CD14-positive monocyte (primary cell): Measurements from ENCODE around the gene KCNJ8. TPM values are rescaled to one million over a fixed set of nuclear protein-coding genes. Genes with fewer than 3 reads are reported as not detected.

Experiments
- DNase-seq, 3 donors: peaks; one replicate each; pipeline ENCODE4 v3.0.0-alpha.2; 2011 to 2022
- H2AFZ ChIP-seq: 2 replicates; pipeline ENCODE4 v1.6.0; 2012; ENCODE audit warnings: mild to moderate bottlenecking, low read depth, low read length, inconsistent platforms; ENCODE audit not compliant: insufficient read depth, poor library complexity, severe bottlenecking
- H3K27ac ChIP-seq, 2 donors: 1 replicate in 1 of 2; 2 replicates in 1 of 2; pipeline ENCODE4 v1.5.1; 2012 to 2013; ENCODE audit warnings: low read length in 2 of 2, control low read depth in 1 of 2, inconsistent platforms in 1 of 2, low read depth in 1 of 2, mild to moderate bottlenecking in 1 of 2
- H3K27me3 ChIP-seq, 2 donors: one replicate each; pipeline versions ENCODE4 v1.6.0 to v1.6.1; 2011 to 2013; ENCODE audit warnings: low read length in 2 of 2; ENCODE audit not compliant: control insufficient read depth in 2 of 2, insufficient read depth in 2 of 2
- H3K36me3 ChIP-seq, 2 donors: replicated peaks in 1 of 2; 1 replicate in 1 of 2; 2 replicates in 1 of 2; pipeline versions ENCODE4 v1.5.1 to v1.6.1; 2012 to 2013; ENCODE audit warnings: low read length in 2 of 2, control low read depth in 1 of 2, inconsistent platforms in 1 of 2, mild to moderate bottlenecking in 1 of 2; ENCODE audit not compliant: insufficient read depth in 2 of 2, control insufficient read depth in 1 of 2
- H3K4me1 ChIP-seq, 2 donors: 1 replicate in 1 of 2; 2 replicates in 1 of 2; pipeline versions ENCODE4 v1.5.1 to v1.6.1; 2012 to 2013; ENCODE audit warnings: low read length in 2 of 2, control low read depth in 1 of 2, inconsistent platforms in 1 of 2, mild to moderate bottlenecking in 1 of 2, moderate library complexity in 1 of 2; ENCODE audit not compliant: insufficient read depth in 2 of 2, control insufficient read depth in 1 of 2
- H3K4me2 ChIP-seq: replicated peaks from 2 replicates; pipeline ENCODE3; 2012; ENCODE audit warnings: low read length, moderate library complexity, mild to moderate bottlenecking; ENCODE audit not compliant: poor library complexity, severe bottlenecking; ENCODE audit errors: extremely low read depth
- H3K4me3 ChIP-seq, 3 experiments: fragments of 200-600 bp in 1 of 3; sonication (generic) in 1 of 3; replicated peaks in 1 of 3; 1 replicate in 2 of 3; 2 replicates in 1 of 3; pipeline ENCODE4 v1.5.1; 2011 to 2013; ENCODE audit warnings: low read length in 3 of 3, mild to moderate bottlenecking in 3 of 3, control low read depth in 2 of 3, low read depth in 2 of 3, inconsistent platforms in 1 of 3, moderate library complexity in 1 of 3
- H3K79me2 ChIP-seq: 2 replicates; pipeline ENCODE4 v1.6.0; 2012; ENCODE audit warnings: mild to moderate bottlenecking, control low read depth, inconsistent platforms, low read length, moderate library complexity; ENCODE audit not compliant: insufficient read depth
- H3K9ac ChIP-seq: 2 replicates; pipeline ENCODE4 v1.6.0; 2017; ENCODE audit warnings: low read length, mild to moderate bottlenecking; ENCODE audit not compliant: insufficient read depth, poor library complexity, severe bottlenecking
- H3K9me3 ChIP-seq, 2 donors: replicated peaks in 1 of 2; 1 replicate in 1 of 2; 2 replicates in 1 of 2; pipeline versions ENCODE4 v1.5.1 to v1.6.1; 2012 to 2013; ENCODE audit warnings: low read length in 2 of 2, control low read depth in 1 of 2; ENCODE audit not compliant: control insufficient read depth in 1 of 2, insufficient read depth in 1 of 2
- H4K20me1 ChIP-seq: 2 replicates; pipeline ENCODE4 v1.6.0; 2012; ENCODE audit warnings: mild to moderate bottlenecking, low read length, control low read depth, moderate library complexity; ENCODE audit not compliant: insufficient read depth
- H3K27ac Mint-ChIP-seq, 7 donors: one replicate each; pipeline ENCODE4 v1.8.0; 2020; ENCODE audit warnings: mild to moderate bottlenecking in 7 of 7, mixed read lengths in 7 of 7, moderate library complexity in 6 of 7, inconsistent platforms in 2 of 7
- H3K27me3 Mint-ChIP-seq, 3 donors: one replicate each; pipeline ENCODE4 v1.8.0; 2021 to 2022; ENCODE audit warnings: low read depth in 3 of 3, mild to moderate bottlenecking in 3 of 3, mixed read lengths in 3 of 3, moderate library complexity in 3 of 3, inconsistent platforms in 1 of 3
- H3K36me3 Mint-ChIP-seq, 2 donors: one replicate each; pipeline ENCODE4 v1.8.0; 2020; ENCODE audit warnings: mixed read lengths in 2 of 2, inconsistent platforms in 1 of 2, mild to moderate bottlenecking in 1 of 2
- H3K4me1 Mint-ChIP-seq: one replicate; pipeline ENCODE4 v1.8.0; 2020; ENCODE audit warnings: mild to moderate bottlenecking, mixed read lengths
- H3K4me3 Mint-ChIP-seq, 2 donors: one replicate each; pipeline ENCODE4 v1.8.0; 2020; ENCODE audit warnings: mild to moderate bottlenecking in 2 of 2, mixed read lengths in 2 of 2, moderate library complexity in 1 of 2
- H3K9me3 Mint-ChIP-seq, 7 donors: one replicate each; pipeline ENCODE4 v1.8.0; 2020 to 2022; ENCODE audit warnings: mixed read lengths in 7 of 7, mild to moderate bottlenecking in 6 of 7, moderate library complexity in 6 of 7, inconsistent platforms in 2 of 7
- WGBS: methylation state at CpG from one replicate; pipeline ENCODE4 v1.1.5; 2013; ENCODE audit warnings: missing lambda C conversion rate; ENCODE audit not compliant: insufficient coverage; 5-methylcytosine and 5-hydroxymethylcytosine counted together
- intact Hi-C, 2 donors: fragments of 100-400 bp; cut with micrococcal nuclease; formaldehyde crosslinking; loops; one replicate each; pipeline versions ENCODE4 v1.15.0 to v1.15.1; 2023
- polyA plus RNA-seq, 3 donors: library from polyadenylated mRNA; depleted of rRNA in 1 of 3; unstranded in 2 of 3; stranded (reverse) in 1 of 3; fragments of 300-500 nt in 2 of 3; fragments of >200 nt in 1 of 3; fragmentation: Illumina TruSeq in 2 of 3; gene quantifications; 1 replicate in 2 of 3; 2 replicates in 1 of 3; pipeline ENCODE4 v1.2.3, GENCODE V29; 2012 to 2021
- TF ChIP-seq, protein P1 (sequence below): fragments of 200-600 bp; IDR thresholded peaks from one replicate; pipeline ENCODE4 v1.8.0; 2022; ENCODE audit warnings: antibody characterized with exemption, mild to moderate bottlenecking

Gene KCNJ8
- polyA plus RNA-seq, 3 donors: not detected

DNA sequence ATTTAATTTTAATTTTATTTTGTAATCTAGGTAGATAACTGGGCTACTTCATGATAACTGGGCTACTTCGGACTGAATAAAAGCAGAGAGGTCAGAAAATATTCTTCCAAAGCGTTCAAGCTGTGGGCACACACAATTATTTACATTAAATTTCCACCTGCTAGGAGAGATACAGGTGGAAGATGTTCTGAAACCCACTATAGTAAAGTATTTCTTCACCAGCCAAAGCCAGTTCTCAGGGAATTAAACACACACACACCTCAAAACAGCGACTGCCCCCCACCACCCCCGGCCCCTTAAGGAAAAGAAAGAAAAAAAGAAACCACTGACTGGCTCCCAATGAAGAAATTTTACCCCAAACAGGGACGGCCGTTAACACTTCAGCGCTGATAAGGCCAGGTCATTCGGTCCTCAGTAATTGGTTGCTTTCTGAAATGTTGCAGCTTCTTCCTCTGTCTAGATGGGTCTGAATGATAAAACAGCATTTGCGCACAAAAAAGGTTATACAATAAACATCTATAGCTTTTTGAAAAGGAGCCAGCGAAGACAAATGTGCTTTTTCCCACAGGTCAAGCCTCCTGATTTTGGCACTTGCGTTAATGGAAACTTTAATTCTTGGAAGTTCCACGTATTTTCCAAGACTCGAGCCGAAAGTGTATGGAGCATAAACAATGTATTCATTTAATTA, 771 bp upstream of the KCNJ8 start:
- Histone ChIP-seq H3K36me3 (no peaks in the 10 kb centered on the region), H3K9me3 (no peaks in the 10 kb centered on the region), H3K27ac (no peak overlapping the region), H3K9ac (no peak overlapping the region), H3K27me3 (peaks cover 47 to 54% of the 10 kb centered on the region in 2 donors), H3K79me2 (no peaks in the 10 kb centered on the region), H3K4me3 (no peak overlapping the region), H3K4me1 (no peaks in the 10 kb centered on the region), H4K20me1 (no peaks in the 10 kb centered on the region), H2AFZ (no peak overlapping the region), H3K4me2 (no peak overlapping the region)
- Mint-ChIP-seq H3K9me3 (peaks cover 0 to 5% (median 2%) of the 10 kb centered on the region in 7 donors), H3K4me3 (peak overlapping the region in 1 of 2 donors; percentile 37), H3K4me1 (peaks cover 2% of the 10 kb centered on the region), H3K27ac (no peak overlapping the region), H3K27me3 (peaks cover 44 to 57% (median 49%) of the 10 kb centered on the region in 3 donors), H3K36me3 (no peaks in the 10 kb centered on the region)
- WGBS: 0% methylated on average over 1 of the region's 14 CpGs
- no peak for DNase-seq
- intact Hi-C loops: no loop called here
- TF ChIP-seq, protein P1, sequence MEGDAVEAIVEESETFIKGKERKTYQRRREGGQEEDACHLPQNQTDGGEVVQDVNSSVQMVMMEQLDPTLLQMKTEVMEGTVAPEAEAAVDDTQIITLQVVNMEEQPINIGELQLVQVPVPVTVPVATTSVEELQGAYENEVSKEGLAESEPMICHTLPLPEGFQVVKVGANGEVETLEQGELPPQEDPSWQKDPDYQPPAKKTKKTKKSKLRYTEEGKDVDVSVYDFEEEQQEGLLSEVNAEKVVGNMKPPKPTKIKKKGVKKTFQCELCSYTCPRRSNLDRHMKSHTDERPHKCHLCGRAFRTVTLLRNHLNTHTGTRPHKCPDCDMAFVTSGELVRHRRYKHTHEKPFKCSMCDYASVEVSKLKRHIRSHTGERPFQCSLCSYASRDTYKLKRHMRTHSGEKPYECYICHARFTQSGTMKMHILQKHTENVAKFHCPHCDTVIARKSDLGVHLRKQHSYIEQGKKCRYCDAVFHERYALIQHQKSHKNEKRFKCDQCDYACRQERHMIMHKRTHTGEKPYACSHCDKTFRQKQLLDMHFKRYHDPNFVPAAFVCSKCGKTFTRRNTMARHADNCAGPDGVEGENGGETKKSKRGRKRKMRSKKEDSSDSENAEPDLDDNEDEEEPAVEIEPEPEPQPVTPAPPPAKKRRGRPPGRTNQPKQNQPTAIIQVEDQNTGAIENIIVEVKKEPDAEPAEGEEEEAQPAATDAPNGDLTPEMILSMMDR: no peak

DNA sequence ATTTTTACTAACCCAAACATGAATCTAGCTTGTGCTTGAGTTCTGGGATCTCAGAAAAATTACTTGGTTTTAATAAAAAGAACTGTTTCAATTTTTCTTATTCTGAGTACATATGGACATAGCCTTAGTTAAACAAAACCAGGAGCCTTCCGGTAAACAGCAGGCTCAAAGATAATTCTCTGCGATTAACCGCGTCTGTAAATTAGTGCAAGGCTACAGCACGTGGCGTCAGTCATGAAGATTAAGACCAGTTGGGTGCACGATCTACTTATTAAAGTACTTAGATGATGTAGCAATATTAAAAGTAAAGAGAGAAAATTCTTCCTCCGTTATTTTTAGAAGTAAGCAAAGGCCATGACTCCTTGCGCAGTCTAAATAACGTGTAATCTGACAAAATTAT, 700 bp downstream of the KCNJ8 start:
- H2AFZ ChIP-seq: no peak overlapping the region
- 8% methylated on average over 5 of the region's 10 CpGs for WGBS
- no peak overlapping the region for H3K4me2 ChIP-seq
- no peaks in the 10 kb centered on the region for H3K9me3 ChIP-seq
- DNase-seq: no peak
- Mint-ChIP-seq H3K9me3 (peaks cover 0 to 5% (median 2%) of the 10 kb centered on the region in 7 donors), H3K27me3 (peaks cover 46 to 57% (median 49%) of the 10 kb centered on the region in 3 donors), H3K4me1 (peaks cover 2% of the 10 kb centered on the region), H3K36me3 (no peaks in the 10 kb centered on the region), H3K27ac (no peak overlapping the region), H3K4me3 (peak overlapping the region in 1 of 2 donors; percentile 73)
- no peak overlapping the region for H3K27ac ChIP-seq
- no peak overlapping the region for H3K9ac ChIP-seq
- H3K4me1 ChIP-seq: no peaks in the 10 kb centered on the region
- TF ChIP-seq, protein P1: no peak
- H3K4me3 ChIP-seq: no peak overlapping the region
- H3K27me3 ChIP-seq: peaks cover 47 to 54% of the 10 kb centered on the region in 2 donors
- H3K79me2 ChIP-seq: no peaks in the 10 kb centered on the region
- H4K20me1 ChIP-seq: no peaks in the 10 kb centered on the region
- no peaks in the 10 kb centered on the region for H3K36me3 ChIP-seq
- intact Hi-C loops: no loop called here
